Measurements from ENCODE around the gene ZNF268. TPM values are rescaled to one million over a fixed set of nuclear protein-coding genes. Genes with fewer than 3 reads are reported as not detected.

Gene ZNF268
- total RNA-seq = 25.3 and 26.6 TPM in 2 replicates

GRCh38 chr12:133181238-133181959 is at the start of gene ZNF268:
Gene ZNF268, plus strand, starts transcription at chr12:133181495. Its CDS starts 503 bp downstream, at chr12:133181998.

GRCh38 chr12:133235401-133236112 is 54.3 kb downstream of the ZNF268 start, which contains the start of gene ANHX:
Gene ANHX, minus strand, starts transcription at chr12:133235877. Its CDS starts 1,521 bp downstream, at chr12:133234356.

Other genes with a start within 250 kb of the ZNF268 start
- gene ZNF605, start 225.2 kb upstream of the ZNF268 start, total RNA-seq = 8.1 and 10.1 TPM in 2 replicates
- 8.2 and 11.1 TPM in 2 replicates for gene ZNF26, start 195.1 kb upstream of the ZNF268 start, total RNA-seq
- gene ZNF84, start 144.0 kb upstream of the ZNF268 start, total RNA-seq = 17.4 and 23.9 TPM in 2 replicates
- 28.5 and 31.4 TPM in 2 replicates for gene ZNF140, start 100.6 kb upstream of the ZNF268 start, total RNA-seq
- gene ZNF891, start 51.2 kb upstream of the ZNF268 start, total RNA-seq = 0.71 and 0.92 TPM in 2 replicates
- gene ZNF10, start 50.9 kb upstream of the ZNF268 start, total RNA-seq = 6.0 and 8.5 TPM in 2 replicates
- gene ANHX, start 54.4 kb downstream of the ZNF268 start, total RNA-seq = not detected in 2 replicates

Data from smooth muscle cell of bladder (primary cell).